ENCODE results near the gene CYP11A1. TPM values are rescaled to one million over a fixed set of nuclear protein-coding genes. Genes with fewer than 3 reads are reported as not detected.

CYP11A1 gene
- total RNA-seq, 1 donor from 2014 or later: not detected

GRCh38 chr15:74376226-74376625, 8.8 kb upstream of the CYP11A1 start:
- no peak for TF ChIP-seq CTCF (IDR thresholded peaks at IDR 0.05; ENCODE audit: insufficient read depth, low read length, severe bottlenecking)
- no peak overlapping the region for H3K4me3 ChIP-seq (ENCODE audit: low read depth, low read length)
- DNase-seq (ENCODE audit: low read depth) (no peak), FAIRE-seq (no peak)
- H3K27me3 ChIP-seq (ENCODE audit: control insufficient read depth, insufficient read depth, low read length): no peaks in the 10 kb centered on the region
- H3K36me3 ChIP-seq (ENCODE audit: control insufficient read depth, insufficient read depth, low read length): no peaks in the 10 kb centered on the region

- H3K36me3 ChIP-seq (ENCODE audit: control insufficient read depth, insufficient read depth, low read length): no peaks in the 10 kb centered on the region
- peak; percentile 76 for TF ChIP-seq CTCF (IDR thresholded peaks at IDR 0.05; ENCODE audit: insufficient read depth, low read length, severe bottlenecking)
- peaks cover 1% of the 10 kb centered on the region for H3K27me3 ChIP-seq (ENCODE audit: control insufficient read depth, insufficient read depth, low read length)
- no peak overlapping the region for H3K4me3 ChIP-seq (ENCODE audit: low read depth, low read length)
- FAIRE-seq (no peak), DNase-seq (ENCODE audit: low read depth) (peak; percentile 77)
Measured at GRCh38 chr15:74375303-74375693, 7.9 kb upstream of the CYP11A1 start.

GRCh38 chr15:74374648-74375302, 7.3 kb upstream of the CYP11A1 start:
- peaks cover 1% of the 10 kb centered on the region for H3K27me3 ChIP-seq (ENCODE audit: control insufficient read depth, insufficient read depth, low read length)
- DNase-seq (ENCODE audit: low read depth): no peak
- peak overlapping the region; percentile 59 for H3K4me3 ChIP-seq (ENCODE audit: low read depth, low read length)
- FAIRE-seq: no peak
- TF ChIP-seq CTCF (IDR thresholded peaks at IDR 0.05; ENCODE audit: insufficient read depth, low read length, severe bottlenecking): no peak
- H3K36me3 ChIP-seq (ENCODE audit: control insufficient read depth, insufficient read depth, low read length): no peaks in the 10 kb centered on the region

- FAIRE-seq (no peak), DNase-seq (ENCODE audit: low read depth) (peak; percentile 76)
- H3K27me3 ChIP-seq (ENCODE audit: control insufficient read depth, insufficient read depth, low read length): peaks cover 1% of the 10 kb centered on the region
- TF ChIP-seq CTCF (IDR thresholded peaks at IDR 0.05; ENCODE audit: insufficient read depth, low read length, severe bottlenecking): peak; percentile 88
- H3K36me3 ChIP-seq (ENCODE audit: control insufficient read depth, insufficient read depth, low read length): no peaks in the 10 kb centered on the region
- peak overlapping the region; percentile 59 for H3K4me3 ChIP-seq (ENCODE audit: low read depth, low read length)
Measured at GRCh38 chr15:74373731-74374647, 6.5 kb upstream of the CYP11A1 start.

GRCh38 chr15:74373056-74373650, 5.7 kb upstream of the CYP11A1 start:
- DNase-seq (ENCODE audit: low read depth) (no peak), FAIRE-seq (no peak)
- no peak for TF ChIP-seq CTCF (IDR thresholded peaks at IDR 0.05; ENCODE audit: insufficient read depth, low read length, severe bottlenecking)
- Histone ChIP-seq H3K27me3 (ENCODE audit: control insufficient read depth, insufficient read depth, low read length) (peaks cover 1% of the 10 kb centered on the region), H3K36me3 (ENCODE audit: control insufficient read depth, insufficient read depth, low read length) (no peaks in the 10 kb centered on the region), H3K4me3 (ENCODE audit: low read depth, low read length) (no peak overlapping the region)
